NCI-H2107 (cell line): ENCODE results near the gene PHKG1.
A peak's percentile ranks its signal among the peaks of the same experiment; 100 is the strongest.
"Not testable (repeated sequence)": the region's sequence is repeated elsewhere in the genome, so short reads cannot be mapped to it uniquely, and the experiment has no call there.

Experiments used
- DNase-seq: peaks from one replicate; lab custom pipeline; 2025; lab: John Stamatoyannopoulos, UW

The PHKG1 gene

GRCh38 chr7:56083150-56083785, 9.5 kb downstream of the PHKG1 start:
- DNase-seq, result peak; percentile 53

- DNase-seq, result no peak
These were observed 11.0 kb downstream of the PHKG1 start for GRCh38 chr7:56081626-56082340.

- not testable (repeated sequence) for DNase-seq
These were observed 11.9 kb downstream of the PHKG1 start for GRCh38 chr7:56080726-56081435.

- peak; percentile 79 for DNase-seq
These were observed 13.1 kb downstream of the PHKG1 start for GRCh38 chr7:56079450-56080185.

- DNase-seq, result no peak
These were observed 14.6 kb downstream of the PHKG1 start for GRCh38 chr7:56078196-56078595.

GRCh38 chr7:56077681-56078080, 15.1 kb downstream of the PHKG1 start:
- no peak for DNase-seq

- peak; percentile 69 for DNase-seq
These were observed 18.4 kb downstream of the PHKG1 start for GRCh38 chr7:56074371-56074791.

GRCh38 chr7:56066376-56066775, 26.4 kb downstream of the PHKG1 start:
- DNase-seq, result not testable (repeated sequence)

- DNase-seq, result peak; percentile 82
These were observed 28.7 kb downstream of the PHKG1 start, which contains the start of gene SUMF2 for GRCh38 chr7:56063882-56064625. Gene SUMF2 (plus strand): TSS chr7:56064286. CDS start chr7:56064312, 26 bp downstream.

GRCh38 chr7:56063500-56063881, 29.3 kb downstream of the PHKG1 start:
- DNase-seq, result no peak

GRCh38 chr7:56062382-56062781, 30.4 kb downstream of the PHKG1 start:
- DNase-seq, result no peak

GRCh38 chr7:56053993-56054392, 38.8 kb downstream of the PHKG1 start:
- DNase-seq, result no peak

- DNase-seq, result no peak
These were observed 39.4 kb downstream of the PHKG1 start for GRCh38 chr7:56053379-56053778.

- peak; percentile 99 for DNase-seq
These were observed 41.2 kb downstream of the PHKG1 start, which contains the start of the genes CCT6A and PSPH for GRCh38 chr7:56051339-56052191. Gene CCT6A (plus strand): TSS chr7:56051765. CDS start chr7:56051849, 84 bp downstream. Gene PSPH (minus strand): TSS chr7:56051444. CDS start chr7:56021212, 30,232 bp downstream.

- DNase-seq, result no peak
These were observed 41.8 kb downstream of the PHKG1 start for GRCh38 chr7:56051053-56051338.

- DNase-seq, result peak; percentile 24
These were observed 44.0 kb downstream of the PHKG1 start for GRCh38 chr7:56048763-56049162.

GRCh38 chr7:56048245-56048644, 44.5 kb downstream of the PHKG1 start:
- no peak for DNase-seq

- DNase-seq, result not testable (repeated sequence)
These were observed 45.2 kb downstream of the PHKG1 start for GRCh38 chr7:56047446-56048116.

GRCh38 chr7:56046721-56047445, 45.9 kb downstream of the PHKG1 start:
- no peak for DNase-seq
